ENCODE results near the gene SNRNP200.
A peak's percentile ranks its signal among the peaks of the same experiment; 100 is the strongest.
"Not testable (repeated sequence)": the region's sequence is repeated elsewhere in the genome, so short reads cannot be mapped to it uniquely, and the experiment has no call there.

Gene SNRNP200

DNA sequence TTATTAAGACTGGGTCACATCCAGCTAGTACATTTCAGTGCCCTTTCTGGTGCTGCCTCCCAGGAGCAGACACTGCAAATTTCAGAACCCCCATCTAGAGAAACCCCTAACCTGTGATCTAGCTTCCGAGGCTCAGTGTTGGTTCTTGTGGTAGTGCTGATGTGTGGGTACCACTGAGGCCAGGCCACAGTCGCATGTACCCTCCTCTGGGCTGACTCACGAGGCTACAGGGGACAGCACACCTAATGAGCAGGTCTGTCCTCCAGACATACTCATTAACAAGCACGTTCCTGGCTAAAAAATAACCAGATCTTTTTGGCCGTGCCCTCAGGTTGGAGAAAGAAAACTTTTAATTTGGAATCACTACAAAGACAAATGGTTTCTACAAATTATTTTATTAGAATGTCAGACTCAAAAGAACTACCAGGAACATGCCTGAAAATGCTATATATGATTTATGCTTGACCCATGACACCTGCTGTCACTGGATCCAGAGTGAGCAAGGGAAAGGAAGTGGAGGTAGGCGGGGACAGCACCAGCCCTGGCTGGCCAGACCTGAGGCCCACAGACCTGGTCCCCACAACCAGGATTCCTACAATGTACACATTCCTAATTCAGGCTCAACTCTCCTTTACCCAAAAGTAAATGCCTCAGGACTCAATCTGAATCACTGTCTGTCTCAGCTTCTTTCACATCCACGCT is 30.8 kb downstream of the SNRNP200 start:
- DNase-seq (ENCODE audit: low read depth): no peak

DNA sequence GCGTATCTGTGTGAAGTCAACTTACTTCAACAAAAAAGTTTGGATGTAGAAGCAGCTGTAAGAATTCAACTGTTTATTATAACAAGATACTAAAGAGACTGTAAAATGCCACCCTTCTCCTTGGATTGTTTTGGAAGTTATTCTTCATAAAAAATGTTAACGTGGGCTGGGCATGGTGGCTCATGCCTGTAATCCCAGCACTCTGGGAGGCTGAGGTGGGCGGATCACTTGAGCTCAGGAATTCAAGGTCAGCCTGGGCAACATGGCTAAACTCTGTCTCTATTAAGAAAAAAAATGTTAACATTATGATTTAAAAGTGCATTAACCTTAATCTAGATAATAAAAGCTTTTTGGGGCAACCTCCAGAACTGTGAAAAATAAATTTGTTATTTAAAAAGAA is 31.6 kb downstream of the SNRNP200 start:
- DNase-seq (ENCODE audit: low read depth): no peak

DNA sequence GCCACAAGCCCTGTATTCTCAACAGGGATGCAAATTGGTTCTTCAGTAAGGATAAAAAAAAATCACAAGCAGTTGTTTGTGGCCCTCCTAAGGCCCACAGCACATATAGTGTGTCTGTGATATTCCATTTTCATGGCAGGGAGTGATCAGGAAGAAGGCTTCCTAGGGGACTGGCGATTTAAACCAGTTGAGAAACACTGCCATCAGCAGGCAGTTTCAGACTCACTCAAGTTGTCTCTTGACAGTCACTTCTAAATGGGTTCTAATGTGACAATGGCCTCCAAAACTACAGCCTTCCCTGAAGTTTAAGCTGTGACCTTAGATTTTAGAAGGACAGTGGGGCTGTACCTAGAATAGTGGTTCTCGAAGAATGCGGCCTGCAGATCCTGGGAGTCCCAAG is 33.4 kb downstream of the SNRNP200 start:
- DNase-seq (ENCODE audit: low read depth): no peak

DNA sequence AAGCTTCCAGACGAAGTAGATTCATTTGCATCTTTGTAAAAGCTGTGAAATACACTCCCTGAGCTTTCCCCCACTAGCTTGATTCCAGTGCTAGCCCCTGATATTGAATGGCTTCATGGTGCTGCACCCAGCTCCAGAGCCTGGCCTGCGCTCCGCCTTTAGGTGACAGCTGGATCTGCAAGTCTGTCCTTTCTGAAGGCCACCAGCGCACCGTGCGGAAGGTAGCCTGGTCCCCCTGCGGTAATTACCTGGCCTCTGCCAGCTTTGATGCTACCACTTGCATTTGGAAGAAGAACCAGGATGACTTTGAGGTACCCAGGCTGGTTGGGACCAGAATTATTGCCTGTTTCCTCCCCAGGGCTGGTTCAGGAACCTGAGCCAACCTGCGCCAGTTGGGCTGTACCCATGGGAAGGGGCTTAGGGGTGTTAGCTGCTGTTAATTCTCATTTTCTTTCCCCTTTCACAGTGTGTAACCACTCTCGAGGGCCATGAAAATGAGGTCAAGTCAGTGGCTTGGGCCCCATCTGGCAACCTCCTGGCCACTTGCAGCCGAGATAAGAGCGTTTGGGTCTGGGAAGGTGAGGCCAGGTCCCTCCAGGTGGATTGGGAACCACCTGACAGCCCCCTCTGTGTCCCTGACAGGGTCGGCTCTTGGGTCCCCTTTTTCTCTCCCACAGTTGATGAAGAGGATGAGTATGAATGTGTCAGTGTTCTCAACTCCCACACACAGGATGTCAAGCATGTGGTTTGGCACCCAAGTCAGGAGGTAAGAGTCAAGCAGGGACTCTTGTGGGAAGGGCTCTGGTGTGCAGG is 38.0 kb downstream of the SNRNP200 start:
- peak; percentile 48 for DNase-seq (ENCODE audit: low read depth)

- peak; percentile 98 for DNase-seq (ENCODE audit: low read depth)
These were observed 39.3 kb downstream of the SNRNP200 start, which contains the start of the genes CIAO1 and TMEM127 for GRCh38 chr2:96265840-96266679. Gene CIAO1, plus strand, starts transcription at chr2:96266225. Its CDS starts 126 bp downstream, at chr2:96266351. Gene TMEM127, minus strand, starts transcription at chr2:96265997. Its CDS starts 616 bp downstream, at chr2:96265381.

DNA sequence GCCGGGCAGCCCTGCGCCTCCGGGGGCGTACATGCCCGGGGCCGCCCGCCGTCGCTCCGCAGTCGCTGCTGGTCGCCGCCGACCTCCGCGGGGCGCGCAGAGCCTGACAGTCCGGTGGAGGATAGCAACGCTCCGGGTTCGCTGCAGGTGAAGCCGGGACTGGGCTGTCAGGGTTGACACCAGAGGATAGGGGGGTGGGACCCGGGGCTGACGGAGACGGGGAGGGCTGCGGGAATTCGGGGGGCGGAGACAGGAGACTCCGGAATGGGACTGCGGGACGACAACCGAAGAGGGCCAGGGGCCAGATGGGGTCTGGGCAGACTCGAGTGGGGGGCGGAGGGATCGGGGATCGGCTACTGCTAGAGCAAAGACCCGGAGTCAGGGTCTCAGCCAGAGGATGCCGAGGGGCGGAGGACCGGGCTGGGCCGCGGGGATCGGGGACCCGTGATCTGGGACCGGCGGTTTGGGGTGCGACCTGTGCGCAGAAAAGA is 40.0 kb downstream of the SNRNP200 start:
- DNase-seq (ENCODE audit: low read depth): peak; percentile 23

GRCh38 chr2:96264656-96265348 is 40.5 kb downstream of the SNRNP200 start:
- DNase-seq (ENCODE audit: low read depth): peak; percentile 0

GRCh38 chr2:96264086-96264485 is 41.3 kb downstream of the SNRNP200 start:
- DNase-seq (ENCODE audit: low read depth): no peak

DNA sequence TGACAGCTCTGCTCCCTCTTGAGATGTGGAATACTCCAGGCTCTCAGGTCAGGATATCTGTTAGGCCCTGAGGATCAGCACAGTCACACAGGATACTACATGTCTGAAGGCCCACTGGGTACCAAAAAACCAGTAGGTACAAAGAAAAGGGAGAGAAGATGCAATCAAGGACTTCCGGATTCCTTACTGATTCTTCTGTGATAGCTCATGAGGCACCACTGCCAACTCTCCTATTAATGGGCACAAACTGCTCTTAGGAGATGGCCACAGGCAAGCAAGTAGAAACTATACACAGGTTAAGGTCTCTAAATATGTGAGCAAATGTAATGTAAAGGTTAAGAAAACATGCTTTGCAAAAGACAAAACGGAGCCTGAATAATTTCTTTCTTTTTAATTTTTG is 43.0 kb downstream of the SNRNP200 start:
- no peak for DNase-seq (ENCODE audit: low read depth)

DNA sequence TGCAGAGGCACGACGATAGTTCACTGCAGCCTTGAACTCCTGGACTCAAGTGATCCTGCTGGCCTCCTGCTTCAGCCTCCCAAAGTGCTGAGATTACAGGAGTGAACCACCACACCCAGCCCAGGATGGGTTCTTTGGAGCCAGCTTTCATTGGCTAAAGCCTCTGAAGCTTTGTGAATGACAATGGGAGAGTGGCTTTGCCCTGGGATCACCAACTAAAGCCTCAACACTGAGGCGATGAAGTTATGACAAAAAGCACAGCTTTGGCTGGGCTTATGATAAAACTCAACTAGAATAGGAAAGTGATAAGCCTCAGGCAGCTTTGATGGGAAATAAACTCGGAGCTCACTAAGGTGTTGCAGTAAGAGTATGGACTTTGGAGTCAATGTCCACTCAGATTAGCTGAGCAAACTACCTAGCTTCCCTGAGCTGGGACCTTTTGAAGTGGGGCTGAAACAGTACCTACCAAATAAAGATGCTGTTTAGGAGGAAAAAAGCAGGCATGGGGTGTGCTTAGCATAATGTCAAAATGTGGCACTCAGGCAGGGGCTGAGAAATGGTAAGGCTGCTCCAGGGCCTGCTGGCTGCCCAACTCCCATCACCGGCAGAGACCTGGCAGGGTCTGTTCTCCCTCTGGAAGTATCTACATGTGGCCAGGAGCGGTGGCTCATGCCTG is 43.9 kb downstream of the SNRNP200 start:
- no peak for DNase-seq (ENCODE audit: low read depth)

- no peak for DNase-seq (ENCODE audit: low read depth)
These were observed 44.7 kb downstream of the SNRNP200 start for GRCh38 chr2:96260387-96261260.

DNA sequence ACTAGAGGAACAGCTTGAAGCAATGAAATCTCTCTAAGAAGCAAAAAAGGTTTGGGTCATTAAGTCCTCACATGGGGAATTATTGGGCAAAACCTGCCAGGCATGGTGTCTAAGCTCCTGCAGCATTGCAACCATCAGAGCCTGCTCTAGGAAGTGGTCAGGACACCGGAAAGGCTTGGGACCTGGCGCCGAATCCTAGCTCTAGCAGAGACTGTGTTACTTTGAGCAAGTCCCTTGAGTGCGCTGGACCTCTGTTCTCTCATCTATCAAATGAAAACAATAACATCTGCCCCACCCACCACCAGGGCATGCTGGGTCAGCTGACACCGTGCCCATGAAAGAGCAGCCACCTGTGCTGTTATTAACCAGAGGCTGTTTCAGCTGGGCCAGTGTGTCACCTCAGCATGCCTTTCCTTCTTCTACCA is 45.8 kb downstream of the SNRNP200 start:
- no peak for DNase-seq (ENCODE audit: low read depth)

DNA sequence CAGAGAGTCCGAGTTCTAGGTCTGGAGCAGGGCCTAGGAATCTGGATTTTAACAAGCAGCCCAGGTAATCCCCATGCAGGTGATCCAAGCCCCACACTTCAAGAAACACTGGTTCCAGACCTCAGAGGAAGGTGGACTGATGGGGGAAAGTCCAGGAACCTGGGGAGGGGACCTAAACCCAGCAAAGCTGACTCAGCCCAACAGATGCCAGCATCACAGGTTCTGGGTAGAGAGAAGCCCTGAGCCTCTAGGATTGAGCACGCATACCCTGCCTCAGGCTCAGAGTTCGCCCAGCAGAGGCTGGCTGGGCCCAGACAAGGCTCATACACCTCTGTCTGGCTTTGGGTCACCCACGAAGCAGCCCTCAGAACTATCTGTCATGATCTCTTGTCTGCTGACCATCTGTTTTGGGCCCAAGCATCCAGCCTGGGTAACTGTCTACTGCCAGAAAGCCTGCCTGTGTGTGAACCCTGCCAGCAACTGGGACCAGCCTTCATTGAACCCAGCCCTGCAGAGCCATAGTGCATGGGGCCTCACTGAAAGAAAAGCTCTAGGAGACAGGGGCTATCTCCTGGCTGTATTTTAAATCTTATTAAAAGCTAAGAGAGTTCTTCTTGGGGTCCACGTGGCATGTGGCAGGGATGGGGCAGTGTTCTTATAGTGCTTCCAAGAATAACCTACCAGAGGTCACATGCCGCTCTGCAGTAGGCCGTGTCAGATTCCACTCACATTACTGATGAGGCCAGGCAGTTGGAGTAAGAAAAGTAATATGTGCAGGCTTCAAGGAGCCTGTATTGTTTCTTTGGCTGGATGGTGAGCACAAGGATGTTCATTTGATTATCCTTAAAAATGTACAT is 47.0 kb downstream of the SNRNP200 start:
- DNase-seq (ENCODE audit: low read depth): no peak

DNA sequence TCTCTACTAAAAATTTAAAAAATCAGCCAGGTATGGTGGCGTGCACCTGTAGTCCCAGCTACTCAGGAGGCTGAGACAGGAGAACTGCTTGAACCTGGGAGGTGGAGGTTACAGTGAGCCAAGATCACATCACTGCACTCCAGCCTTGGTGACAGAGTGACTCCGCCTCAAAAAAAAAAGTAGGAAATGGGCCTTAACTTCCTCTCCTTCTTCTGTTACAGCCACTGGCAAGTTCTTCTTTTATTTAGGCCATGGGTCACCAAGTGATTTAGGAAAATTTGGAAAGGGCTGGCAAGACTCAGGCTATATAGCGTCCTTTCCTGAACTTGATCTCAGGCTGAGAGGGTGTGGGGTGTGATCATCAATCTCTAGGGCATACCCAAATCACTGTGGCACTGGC is 47.6 kb downstream of the SNRNP200 start:
- DNase-seq (ENCODE audit: low read depth): not testable (repeated sequence)

DNA sequence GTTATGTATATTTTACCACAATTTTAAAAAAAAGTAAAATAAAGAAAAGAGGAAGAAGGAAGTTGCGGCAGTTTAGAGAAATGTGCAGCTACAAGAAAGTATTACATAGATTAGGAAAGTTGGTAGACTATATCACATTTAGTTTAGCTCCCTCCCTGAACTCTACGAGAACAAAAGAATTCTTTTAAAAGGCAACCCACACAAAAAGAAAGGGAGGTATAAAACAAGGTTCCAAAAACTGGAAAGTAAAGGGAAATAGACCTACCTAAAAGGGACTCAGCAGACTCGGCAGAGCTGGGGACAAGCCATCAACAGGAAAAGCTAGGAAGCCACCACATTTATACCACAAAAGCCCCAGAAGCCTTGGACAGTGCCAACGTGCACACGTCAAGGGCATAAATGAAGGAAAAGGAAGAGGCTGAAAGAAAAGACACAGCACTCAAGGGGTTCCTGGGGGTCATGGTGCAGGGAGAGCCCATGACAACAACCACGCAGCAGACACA is 48.7 kb downstream of the SNRNP200 start:
- no peak for DNase-seq (ENCODE audit: low read depth)

DNA sequence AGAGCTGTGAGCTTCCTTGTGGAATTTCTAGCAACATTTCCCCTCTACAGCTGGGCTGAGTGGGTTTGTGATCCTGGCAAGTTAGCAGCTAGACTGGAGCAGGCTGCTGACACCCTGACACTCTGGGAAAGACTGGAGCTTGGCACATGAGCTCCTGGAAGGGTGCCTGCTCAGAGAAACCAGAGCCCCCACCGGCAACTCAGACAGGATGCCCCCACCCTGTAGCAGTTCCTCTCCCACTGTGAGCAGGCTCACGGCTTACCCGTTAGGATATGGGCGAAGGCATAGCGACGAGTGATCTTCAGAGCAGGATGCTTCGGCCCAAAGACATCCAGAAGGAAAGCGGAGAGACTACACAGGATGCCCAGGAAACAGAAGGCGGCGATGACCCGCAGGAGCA is 50.8 kb downstream of the SNRNP200 start:
- DNase-seq (ENCODE audit: low read depth): no peak

- DNase-seq (ENCODE audit: low read depth): no peak
These were observed 52.3 kb downstream of the SNRNP200 start for GRCh38 chr2:96253006-96253405.

DNA sequence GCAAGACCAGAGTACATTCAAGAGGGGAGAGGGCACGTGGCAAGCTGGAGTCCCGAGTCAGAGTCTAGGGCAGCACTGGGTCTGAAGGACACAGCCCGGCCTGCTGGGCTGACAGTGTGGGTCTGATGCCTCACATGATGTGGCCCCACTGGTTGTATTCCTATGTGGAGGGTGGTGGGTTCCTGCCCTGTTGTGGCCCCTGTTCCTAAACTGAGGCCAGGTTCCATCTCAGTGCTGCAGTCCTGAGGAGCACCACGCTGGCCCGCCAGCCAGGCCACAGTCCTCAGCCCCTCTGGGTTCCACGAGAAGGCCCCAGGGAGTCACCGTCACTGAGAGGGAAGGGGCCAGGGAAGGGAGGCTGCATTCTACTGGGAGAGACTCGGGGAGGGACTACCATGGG is 52.8 kb downstream of the SNRNP200 start:
- no peak for DNase-seq (ENCODE audit: low read depth)

Measured in activated T-cell treated with anti-CD3 and anti-CD28 coated beads for 24 hours (primary cell).